ENCODE measurements around the gene GAGE12C.
"Not testable (repeated sequence)": the region's sequence is repeated elsewhere in the genome, so short reads cannot be mapped to it uniquely, and the experiment has no call there.

GRCh38 chrX:49579649-49580048 lies 47.7 kb downstream of the GAGE12C start, which contains the start of gene GAGE12H:
- TF ChIP-seq CTCF (IDR thresholded peaks at IDR 0.05; ENCODE audit: low read length); EZH2 (IDR thresholded peaks at IDR 0.05; ENCODE audit: borderline replicate concordance, low read length): not testable (repeated sequence)
